ENCODE results near the gene DIMT1. TPM values are rescaled to one million over a fixed set of nuclear protein-coding genes. Genes with fewer than 3 reads are reported as not detected.

DIMT1 gene
- total RNA-seq (2021; ENCODE audit: unreplicated experiment) (43.5 TPM), Bru-seq, nascent RNA (percentile 82 among the genes with signal in this experiment), BruChase-seq, experiment 1, labeled RNA remaining after a 6-hour chase (percentile 85 among the genes with signal in this experiment), BruChase-seq, experiment 2, labeled RNA remaining after a 2-hour chase (percentile 74 among the genes with signal in this experiment)
- polyA plus RNA-seq (2012): 19.8 and 28.3 TPM in 2 replicates
- long read RNA-seq, transcript DIMT1-201 (12 exons, 2,859 nt): major isoform, 46 of 58 reads
- long read RNA-seq, partial matches to known transcripts: 1 of 58 reads
- long read RNA-seq, other reads (novel, unspliced or antisense): 8 of 58 reads

- H3K4me3 ChIP-seq (replicated peaks in 1 of 2; ENCODE audit: low read depth in 1 of 2, low read length in 2 of 2): peak within 1 kb of the TSS; percentile 55 to 88
- peak within 1 kb of the TSS; percentile 75 for H3K27ac ChIP-seq (ENCODE audit: low read depth, low read length)
- no peaks in the 10 kb centered on the region for H3K9me3 ChIP-seq (ENCODE audit: control insufficient read depth in 1 of 2, insufficient read depth in 1 of 2, low read depth in 1 of 2, low read length in 2 of 2)
- H3K27me3 ChIP-seq (ENCODE audit: insufficient read depth, low read length): no peaks in the 10 kb centered on the region
- intact Hi-C loops (cut with micrococcal nuclease): no loop called here
- RAD21 ChIA-PET (ENCODE audit: low non-redundant PET in 1 of 2, low total read pairs in 2 of 2, uncharacterized antibody in 2 of 2, unreplicated experiment in 2 of 2): interaction anchor here in 1 of 2 experiments (1.2 kb wide), 1 partner anchor 180 kb away, joined by 4 read pairs; no protein-coding TSS in a partner anchor
- H4K20me1 ChIP-seq (ENCODE audit: insufficient read depth): no peaks in the 10 kb centered on the region
- peak within 1 kb of the TSS; percentile 77 for H3K4me2 ChIP-seq (ENCODE audit: low read length)
- H3K79me2 ChIP-seq (ENCODE audit: insufficient read depth, low read length): peaks cover 23% of the 10 kb centered on the region
- H3K36me3 ChIP-seq (ENCODE audit: control insufficient read depth in 1 of 2, insufficient read depth in 2 of 2, low read length in 2 of 2): peaks cover 7 to 10% of the 10 kb centered on the region in 2 experiments; a peak in 3 of 4 replicates
- H2AFZ ChIP-seq (ENCODE audit: low read depth, low read length, poor library complexity, severe bottlenecking): peak within 1 kb of the TSS; percentile 54
- peaks cover 2 to 10% of the 10 kb centered on the region in 2 experiments; a peak in 1 of 4 replicates for H3K4me1 ChIP-seq (ENCODE audit: control insufficient read depth in 1 of 2, insufficient read depth in 2 of 2, low read length in 2 of 2)
- DNase-seq (ENCODE audit: low read depth, low spot score): peak; percentile 92
- H3K9ac ChIP-seq (ENCODE audit: low read length): peak within 1 kb of the TSS; percentile 94
- peak; percentile 98 for ATAC-seq
- CTCF ChIA-PET: interaction anchor here (1.1 kb wide), 1 partner anchor 179 kb away, joined by 3 read pairs; no protein-coding TSS in a partner anchor
- POLR2A ChIA-PET: interaction anchor here (0.8 to 1.9 kb wide), 6 partner anchors 9 to 40 kb away, joined by 3 to 24 read pairs (median 5); partner anchors contain the start of gene IPO11
- H3K9me2 ChIP-seq (ENCODE audit: insufficient read depth): no peaks in the 10 kb centered on the region
- no TSS peak for BruUV-seq (replicated peaks)
- TF ChIP-seq ELF1 (IDR thresholded peaks at IDR 0.05; ENCODE audit: borderline replicate concordance, low read depth) (peak; percentile 35; the same call in 1 of the 2 replicates), SRF (IDR thresholded peaks at IDR 0.05; ENCODE audit: low read depth) (peak; percentile 45; the same call in 1 of the 2 replicates), CEBPB (IDR thresholded peaks at IDR 0.05; ENCODE audit: low read depth) (no peak), SIN3A (IDR thresholded peaks at IDR 0.05; ENCODE audit: low read depth) (peak; percentile 93), ZNF274 (IDR thresholded peaks at IDR 0.05; ENCODE audit: low read depth, low read length) (no peak), SP1 (IDR thresholded peaks at IDR 0.05; ENCODE audit: low read depth) (peak; percentile 62), ZBTB33 (IDR thresholded peaks at IDR 0.05; ENCODE audit: extremely low read depth, insufficient replicate concordance, low read length) (no peak), MAX (IDR thresholded peaks at IDR 0.05) (peak; percentile 99), EZH2phosphoT487 (IDR thresholded peaks at IDR 0.05; ENCODE audit: borderline replicate concordance) (no peak), RAD21 (IDR thresholded peaks at IDR 0.05; ENCODE audit: low read depth) (no peak), CBX3 (IDR thresholded peaks at IDR 0.05; ENCODE audit: low read depth) (peak; percentile 85), ATF3 (IDR thresholded peaks at IDR 0.05) (no peak), REST (IDR thresholded peaks at IDR 0.05; ENCODE audit: low read depth) (no peak), EZH2 (IDR thresholded peaks at IDR 0.05) (no peak), ZFX (IDR thresholded peaks at IDR 0.05) (peak; percentile 83), FOSL1 (IDR thresholded peaks at IDR 0.05; ENCODE audit: low read depth) (no peak), POLR2A (IDR thresholded peaks at IDR 0.05; ENCODE audit: borderline replicate concordance, extremely low read depth, insufficient read depth, insufficient read length) (peak; percentile 98), EGR1 (IDR thresholded peaks at IDR 0.05; ENCODE audit: low read depth) (peak; percentile 72), JUND (IDR thresholded peaks at IDR 0.05) (peak; percentile 24; the same call in 1 of the 2 replicates), TCF7L2 (IDR thresholded peaks at IDR 0.05; ENCODE audit: borderline replicate concordance, extremely low read depth, insufficient read depth, insufficient read length) (no peak)
Observed at GRCh38 chr5:62403411-62404250, at the start of gene DIMT1. Gene DIMT1 (minus strand): TSS chr5:62403905. CDS start chr5:62403772, 133 bp downstream.
